HG02852 (cell line): Measurements from ENCODE around the gene HBA1.
"Not testable (repeated sequence)": the region's sequence is repeated elsewhere in the genome, so short reads cannot be mapped to it uniquely, and the experiment has no call there.

ENCODE experiments used
- ATAC-seq: cut with Tn5 transposase; IDR thresholded peaks from one replicate; pipeline ENCODE4 v1.9.1; 2021; ENCODE audit warnings: mild to moderate bottlenecking, moderate library complexity; ENCODE audit not compliant: unreplicated experiment

Gene HBA1

DNA sequence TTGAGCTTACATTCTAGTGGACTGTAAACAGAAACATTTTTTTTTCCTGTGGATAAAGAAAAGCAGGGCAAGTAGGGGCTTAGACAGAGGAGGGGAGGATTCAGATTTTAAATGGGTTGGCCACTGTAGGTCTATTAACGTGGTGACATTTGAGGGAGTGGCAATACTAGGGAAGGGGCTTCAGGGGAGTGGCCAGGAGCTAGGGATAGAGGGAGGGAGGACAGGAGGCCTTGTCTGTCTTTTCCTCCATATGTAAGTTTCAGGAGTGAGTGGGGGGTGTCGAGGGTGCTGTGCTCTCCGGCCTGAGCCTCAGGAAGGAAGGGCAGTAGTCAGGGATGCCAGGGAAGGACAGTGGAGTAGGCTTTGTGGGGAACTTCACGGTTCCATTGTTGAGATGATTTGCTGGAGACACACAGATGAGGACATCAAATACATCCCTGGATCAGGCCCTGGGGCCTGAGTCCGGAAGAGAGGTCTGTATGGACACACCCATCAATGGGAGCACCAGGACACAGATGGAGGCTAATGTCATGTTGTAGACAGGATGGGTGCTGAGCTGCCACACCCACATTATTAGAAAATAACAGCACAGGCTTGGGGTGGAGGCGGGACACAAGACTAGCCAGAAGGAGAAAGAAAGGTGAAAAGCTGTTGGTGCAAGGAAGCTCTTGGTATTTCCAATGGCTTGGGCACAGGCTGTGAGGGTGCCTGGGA is 17.2 kb upstream of the HBA1 start:
- no peak for ATAC-seq

DNA sequence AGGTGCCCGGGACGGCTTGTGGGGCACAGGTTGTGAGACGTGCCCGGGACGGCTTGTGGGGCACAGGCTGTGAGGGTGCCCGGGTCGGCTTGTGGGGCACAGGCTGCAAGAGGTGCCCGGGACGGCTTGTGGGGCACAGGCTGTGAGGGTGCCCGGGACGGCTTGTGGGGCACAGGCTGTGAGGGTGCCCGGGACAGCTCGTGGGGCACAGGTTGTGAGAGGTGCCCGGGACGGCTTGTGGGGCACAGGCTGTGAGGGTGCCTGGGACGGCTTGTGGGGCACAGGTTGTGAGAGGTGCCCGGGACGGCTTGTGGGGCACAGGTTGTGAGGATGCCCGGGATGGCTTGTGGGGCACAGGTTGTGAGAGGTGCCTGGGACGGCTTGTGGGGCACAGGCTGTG is 16.2 kb upstream of the HBA1 start:
- ATAC-seq: not testable (repeated sequence)

DNA sequence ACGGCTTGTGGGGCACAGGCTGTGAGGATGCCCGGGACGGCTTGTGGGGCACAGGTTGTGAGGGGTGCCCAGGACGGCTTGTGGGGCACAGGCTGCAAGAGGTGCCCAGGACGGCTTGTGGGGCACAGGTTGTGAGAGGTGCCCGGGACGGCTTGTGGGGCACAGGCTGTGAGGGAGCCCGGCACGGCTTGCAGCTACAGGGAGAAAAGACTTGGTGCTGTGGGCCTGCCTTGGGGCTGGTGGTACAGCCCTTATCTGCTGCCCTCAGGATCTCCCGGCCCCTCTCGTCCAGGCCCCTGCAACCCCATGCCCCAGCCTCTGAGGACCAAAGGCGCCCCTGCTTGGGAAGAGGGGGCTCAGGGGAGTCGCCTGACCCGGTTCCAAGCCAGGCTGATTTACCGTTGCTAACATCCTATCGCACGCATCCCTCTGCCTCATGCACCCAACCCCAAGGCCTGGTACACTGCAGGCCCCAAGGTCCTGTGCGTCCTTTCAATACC is 15.7 kb upstream of the HBA1 start:
- ATAC-seq: no peak

DNA sequence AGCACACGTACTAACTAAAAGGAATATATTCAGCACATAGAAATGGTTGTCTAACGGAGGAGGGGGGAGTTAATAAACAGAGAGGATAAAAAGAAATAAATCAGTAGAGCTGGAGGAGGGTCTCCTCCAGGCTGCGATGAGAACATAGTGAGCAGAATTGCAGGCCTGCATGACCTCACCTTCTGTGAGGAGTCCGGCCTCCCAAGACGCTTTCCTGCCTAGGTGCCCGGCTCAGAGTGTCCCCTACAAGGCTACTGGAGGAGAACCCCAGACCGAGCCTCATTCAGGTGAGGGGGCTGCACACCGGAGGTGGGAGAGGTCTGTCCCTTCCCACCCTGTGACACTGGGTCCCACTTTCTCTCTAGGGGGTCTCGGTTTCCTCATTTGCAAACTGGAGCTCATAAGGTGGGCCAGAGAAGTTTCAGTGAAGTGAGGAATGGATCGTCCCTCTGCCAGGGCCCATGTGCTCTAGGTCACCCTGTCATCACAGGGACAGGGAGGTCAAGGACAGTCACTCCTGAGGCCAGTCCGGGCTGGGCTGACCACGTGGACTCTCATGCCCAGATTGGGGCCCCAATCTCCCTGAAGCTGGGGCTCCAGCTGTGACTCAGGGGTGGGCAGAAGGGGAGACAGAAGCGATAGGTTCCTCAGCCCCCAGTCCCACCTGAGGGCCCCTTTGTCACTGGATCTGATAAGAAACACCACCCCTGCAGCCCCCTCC is 14.0 kb upstream of the HBA1 start:
- ATAC-seq: no peak

DNA sequence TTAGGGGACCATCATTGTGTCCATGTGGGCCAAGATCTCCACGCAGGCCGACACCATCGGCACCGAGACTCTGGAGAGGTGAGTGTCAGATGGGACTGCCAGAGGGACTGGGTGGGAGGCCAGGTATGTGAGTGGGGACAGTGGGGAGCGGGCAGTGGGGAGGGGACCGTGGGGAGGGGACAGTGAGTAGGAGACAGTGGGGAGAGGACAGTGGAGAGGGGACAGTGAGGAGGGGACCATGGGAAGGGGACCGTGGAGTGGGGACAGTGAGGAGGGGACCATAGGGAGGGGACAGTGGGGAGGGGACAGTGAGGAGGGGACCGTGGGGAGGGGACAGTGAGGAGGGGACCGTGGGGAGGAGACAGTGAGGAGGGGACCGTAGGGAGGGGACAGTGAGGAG is 13.3 kb upstream of the HBA1 start:
- not testable (repeated sequence) for ATAC-seq

DNA sequence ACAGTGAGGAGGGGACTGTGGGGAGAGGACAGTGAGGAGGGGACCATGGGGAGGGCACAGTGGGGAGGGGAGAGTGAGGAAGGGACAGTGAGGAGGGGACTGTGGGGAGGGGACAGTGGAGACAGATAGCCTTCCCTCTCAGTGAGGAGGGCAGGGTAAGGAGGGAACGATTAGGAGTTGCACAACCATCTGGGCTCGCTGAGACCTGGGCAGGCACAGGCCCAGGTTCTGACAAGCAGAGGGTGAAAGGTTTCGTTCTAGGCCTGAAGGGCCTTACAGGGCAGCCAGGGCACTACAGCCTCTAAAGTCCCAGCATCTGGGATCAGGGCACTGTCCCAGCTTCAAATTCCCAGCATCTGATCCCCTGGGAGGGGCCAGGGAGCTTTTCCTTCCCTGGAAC is 12.8 kb upstream of the HBA1 start:
- ATAC-seq: not testable (repeated sequence)

DNA sequence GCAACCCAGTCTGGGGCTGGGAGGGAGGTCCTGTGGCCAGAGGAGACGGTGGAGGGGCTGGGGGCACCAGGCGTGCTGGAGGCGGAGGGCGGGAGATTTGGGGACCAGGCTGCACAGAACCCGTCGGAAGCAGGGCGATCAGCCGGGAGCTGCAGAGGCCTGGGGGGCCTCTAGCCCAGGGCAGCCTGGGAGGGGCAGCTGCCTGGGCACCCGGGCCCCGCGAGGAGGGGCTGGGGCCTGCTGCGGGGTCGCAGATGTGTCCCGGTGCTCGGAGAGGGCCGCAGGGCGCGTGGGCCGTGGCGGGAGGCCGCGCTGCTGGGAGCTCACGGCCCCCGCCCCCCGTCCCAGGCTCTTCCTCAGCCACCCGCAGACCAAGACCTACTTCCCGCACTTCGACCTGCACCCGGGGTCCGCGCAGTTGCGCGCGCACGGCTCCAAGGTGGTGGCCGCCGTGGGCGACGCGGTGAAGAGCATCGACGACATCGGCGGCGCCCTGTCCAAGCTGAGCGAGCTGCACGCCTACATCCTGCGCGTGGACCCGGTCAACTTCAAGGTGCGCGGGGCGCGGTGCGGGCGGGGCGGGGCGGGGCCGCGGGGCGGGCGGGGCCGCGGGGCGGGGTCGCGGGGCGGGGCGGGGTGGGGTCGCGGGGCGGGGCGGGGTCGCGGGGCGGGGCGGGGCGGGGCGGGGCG is 12.2 kb upstream of the HBA1 start:
- ATAC-seq: not testable (repeated sequence)

DNA sequence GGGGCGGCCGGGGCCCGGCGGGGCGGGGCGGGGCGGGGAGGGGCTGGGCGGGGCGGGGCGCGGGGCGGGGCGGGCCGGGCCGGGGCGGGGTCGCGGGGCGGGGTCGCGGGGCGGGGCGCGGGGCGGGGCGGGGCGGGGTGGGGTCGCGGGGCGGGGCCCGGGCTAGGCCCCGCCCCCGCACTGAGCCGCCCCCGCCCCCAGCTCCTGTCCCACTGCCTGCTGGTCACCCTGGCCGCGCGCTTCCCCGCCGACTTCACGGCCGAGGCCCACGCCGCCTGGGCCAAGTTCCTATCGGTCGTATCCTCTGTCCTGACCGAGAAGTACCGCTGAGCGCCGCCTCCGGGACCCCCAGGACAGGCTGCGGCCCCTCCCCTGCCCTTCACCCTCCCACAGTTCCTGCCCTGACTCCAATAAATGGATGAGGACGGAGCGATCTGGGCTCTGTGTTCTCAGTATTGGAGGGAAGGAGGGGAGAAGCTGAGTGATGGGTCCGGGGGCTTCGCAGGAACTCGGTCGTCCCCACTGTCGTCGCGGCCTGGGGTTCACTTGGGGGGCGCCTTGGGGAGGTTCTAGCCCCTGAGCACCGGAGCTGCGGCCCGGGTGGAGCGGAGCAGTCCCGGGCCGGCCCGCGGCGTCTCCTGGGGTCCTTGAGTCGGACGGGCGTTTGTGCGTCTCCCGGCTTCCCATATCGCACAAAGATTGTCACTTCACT is 11.5 kb upstream of the HBA1 start:
- no peak for ATAC-seq

DNA sequence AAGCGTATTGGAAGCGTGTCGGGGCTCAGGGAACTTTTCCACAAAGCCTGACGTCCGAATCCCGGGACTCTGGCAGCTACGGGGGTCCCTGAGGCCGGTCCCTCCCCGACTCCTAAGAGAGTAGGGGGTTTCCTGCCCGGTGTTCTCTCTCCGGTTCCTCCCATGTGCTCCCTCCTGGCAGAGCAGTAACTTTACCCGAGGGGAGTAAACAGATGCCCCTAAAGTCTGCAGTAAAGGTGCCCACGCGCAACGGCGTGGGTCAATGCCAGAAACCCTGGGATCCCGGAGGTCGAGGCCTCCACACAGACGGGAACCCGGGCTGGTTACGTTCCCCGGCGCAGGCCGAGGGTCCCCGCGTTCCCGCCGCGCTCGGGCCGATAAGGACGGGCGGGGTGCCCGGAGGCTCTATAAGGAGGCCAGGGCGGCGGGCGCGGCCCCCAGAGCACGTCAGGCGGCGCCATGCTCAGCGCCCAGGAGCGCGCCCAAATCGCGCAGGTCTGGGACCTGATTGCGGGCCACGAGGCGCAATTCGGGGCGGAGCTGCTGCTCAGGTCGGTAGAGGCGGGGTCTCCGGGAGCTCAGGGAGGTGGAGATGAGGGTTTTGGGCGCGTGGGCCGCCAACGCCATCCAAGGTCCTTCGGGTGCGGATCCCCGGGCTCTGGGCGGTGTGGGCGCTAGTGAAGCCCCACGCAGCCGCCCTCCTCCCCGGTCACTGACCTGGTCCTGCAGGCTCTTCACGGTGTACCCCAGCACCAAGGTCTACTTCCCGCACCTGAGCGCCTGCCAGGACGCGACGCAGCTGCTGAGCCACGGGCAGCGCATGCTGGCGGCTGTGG is 10.7 kb upstream of the HBA1 start, which contains the start of gene HBM:
HBM (plus strand) TSS at position 440 of the 836 bp plus-strand sequence; CDS start at position 460, 20 bp downstream.
- ATAC-seq: no peak

DNA sequence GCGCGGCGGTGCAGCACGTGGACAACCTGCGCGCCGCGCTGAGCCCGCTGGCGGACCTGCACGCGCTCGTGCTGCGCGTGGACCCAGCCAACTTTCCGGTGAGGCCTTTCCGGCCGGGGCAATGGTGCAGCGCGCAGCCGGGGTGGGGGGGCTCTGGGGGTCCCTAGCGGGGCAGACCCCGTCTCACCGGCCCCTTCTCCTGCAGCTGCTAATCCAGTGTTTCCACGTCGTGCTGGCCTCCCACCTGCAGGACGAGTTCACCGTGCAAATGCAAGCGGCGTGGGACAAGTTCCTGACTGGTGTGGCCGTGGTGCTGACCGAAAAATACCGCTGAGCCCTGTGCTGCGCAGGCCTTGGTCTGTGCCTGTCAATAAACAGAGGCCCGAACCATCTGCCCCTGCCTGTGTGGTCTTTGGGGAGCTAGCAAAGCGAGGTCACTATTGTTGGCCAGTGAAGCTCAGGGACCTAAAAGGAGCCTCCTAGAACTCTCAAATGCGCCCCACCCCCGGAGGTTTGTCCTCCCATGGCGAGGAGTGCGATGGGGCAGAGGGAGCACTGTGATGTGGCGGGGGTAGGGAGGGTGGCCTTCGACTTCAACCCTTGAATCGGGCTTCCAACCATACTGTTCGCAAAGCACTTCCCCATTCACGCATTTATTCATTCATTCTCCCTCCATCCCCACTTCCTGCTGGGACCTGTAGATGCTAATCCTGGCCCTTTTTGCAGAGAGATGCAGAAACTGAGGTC is 9.9 kb upstream of the HBA1 start:
- no peak for ATAC-seq

DNA sequence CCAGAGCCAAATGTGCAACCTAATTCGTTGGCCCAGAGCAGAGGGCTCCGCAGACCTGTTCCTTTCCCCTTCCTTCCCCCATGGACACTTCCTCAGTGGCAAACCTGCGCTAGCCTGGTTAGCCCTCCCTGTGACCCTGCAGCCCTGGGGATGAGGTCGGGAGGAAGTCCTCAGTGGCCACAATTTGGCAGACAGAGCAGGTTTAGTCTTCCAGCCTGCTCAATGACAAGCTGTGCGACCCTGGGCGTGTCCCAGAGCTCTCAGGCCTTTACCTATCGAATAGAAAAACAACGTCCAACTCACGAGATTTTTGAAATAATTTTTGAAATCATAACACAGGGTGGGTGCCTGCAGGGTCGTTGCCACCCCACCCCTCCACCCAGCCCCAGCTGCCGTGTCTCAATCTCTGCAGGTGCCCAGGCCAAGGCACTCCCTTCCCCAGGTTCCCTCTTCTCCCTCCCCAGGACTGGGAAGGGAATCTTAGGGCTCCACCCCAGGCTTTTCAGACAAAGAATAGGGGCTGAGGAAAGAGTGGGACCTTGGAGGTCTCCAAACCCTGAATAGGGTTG is 9.3 kb upstream of the HBA1 start:
- no peak for ATAC-seq

DNA sequence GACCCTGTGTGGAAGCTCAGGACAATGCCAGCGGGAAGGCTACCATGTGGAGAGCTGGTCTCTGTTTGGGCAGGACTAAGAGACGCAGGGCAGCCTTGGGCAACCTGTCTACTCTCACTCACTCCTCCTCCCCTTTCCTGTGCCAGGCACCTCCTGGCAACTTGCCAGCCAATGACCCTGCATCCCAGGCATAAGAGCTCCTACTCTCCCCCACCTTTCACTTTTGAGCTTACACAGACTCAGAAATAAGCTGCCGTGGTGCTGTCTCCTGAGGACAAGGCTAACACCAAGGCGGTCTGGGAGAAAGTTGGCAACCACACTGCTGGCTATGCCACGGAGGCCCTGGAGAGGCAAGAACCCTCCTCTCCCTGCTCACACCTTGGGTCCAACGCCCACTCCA is 8.1 kb upstream of the HBA1 start:
- ATAC-seq: no peak

DNA sequence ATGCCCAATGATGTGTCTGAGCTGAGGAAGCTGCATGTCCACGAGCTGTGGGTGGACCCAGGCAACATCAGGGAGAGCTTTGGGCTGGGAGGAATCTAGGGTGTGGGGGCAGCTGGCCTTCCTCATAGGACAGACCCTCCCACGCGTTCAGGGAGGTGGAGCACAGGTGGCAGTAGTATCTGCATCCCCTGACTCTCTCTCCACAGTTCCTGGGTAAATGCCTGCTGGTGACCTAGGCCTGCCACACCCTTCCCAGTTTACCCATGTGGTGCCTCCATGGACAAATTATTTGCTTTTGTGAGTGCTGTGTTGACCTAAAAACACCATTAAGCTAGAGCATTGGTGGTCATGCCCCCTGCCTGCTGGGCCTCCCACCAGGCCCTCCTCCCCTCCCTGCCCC is 7.5 kb upstream of the HBA1 start:
- no peak for ATAC-seq

DNA sequence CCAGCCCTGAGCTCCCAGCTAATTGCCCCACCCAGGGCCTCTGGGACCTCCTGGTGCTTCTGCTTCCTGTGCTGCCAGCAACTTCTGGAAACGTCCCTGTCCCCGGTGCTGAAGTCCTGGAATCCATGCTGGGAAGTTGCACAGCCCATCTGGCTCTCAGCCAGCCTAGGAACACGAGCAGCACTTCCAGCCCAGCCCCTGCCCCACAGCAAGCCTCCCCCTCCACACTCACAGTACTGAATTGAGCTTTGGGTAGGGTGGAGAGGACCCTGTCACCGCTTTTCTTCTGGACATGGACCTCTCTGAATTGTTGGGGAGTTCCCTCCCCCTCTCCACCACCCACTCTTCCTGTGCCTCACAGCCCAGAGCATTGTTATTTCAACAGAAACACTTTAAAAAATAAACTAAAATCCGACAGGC is 6.4 kb upstream of the HBA1 start:
- ATAC-seq: not testable (repeated sequence)

DNA sequence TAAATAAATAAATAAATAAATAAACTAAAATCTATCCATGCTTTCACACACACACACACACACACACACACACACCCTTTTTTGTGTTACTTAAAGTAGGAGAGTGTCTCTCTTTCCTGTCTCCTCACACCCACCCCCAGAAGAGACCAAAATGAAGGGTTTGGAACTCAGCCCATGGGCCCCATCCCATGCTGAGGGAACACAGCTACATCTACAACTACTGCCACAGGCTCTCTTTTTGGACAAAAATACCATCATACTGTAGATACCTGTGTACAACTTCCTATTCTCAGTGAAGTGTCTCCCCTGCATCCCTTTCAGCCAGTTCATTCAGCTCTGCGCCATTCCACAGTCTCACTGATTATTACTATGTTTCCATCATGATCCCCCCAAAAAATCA is 5.7 kb upstream of the HBA1 start:
- no peak for ATAC-seq

DNA sequence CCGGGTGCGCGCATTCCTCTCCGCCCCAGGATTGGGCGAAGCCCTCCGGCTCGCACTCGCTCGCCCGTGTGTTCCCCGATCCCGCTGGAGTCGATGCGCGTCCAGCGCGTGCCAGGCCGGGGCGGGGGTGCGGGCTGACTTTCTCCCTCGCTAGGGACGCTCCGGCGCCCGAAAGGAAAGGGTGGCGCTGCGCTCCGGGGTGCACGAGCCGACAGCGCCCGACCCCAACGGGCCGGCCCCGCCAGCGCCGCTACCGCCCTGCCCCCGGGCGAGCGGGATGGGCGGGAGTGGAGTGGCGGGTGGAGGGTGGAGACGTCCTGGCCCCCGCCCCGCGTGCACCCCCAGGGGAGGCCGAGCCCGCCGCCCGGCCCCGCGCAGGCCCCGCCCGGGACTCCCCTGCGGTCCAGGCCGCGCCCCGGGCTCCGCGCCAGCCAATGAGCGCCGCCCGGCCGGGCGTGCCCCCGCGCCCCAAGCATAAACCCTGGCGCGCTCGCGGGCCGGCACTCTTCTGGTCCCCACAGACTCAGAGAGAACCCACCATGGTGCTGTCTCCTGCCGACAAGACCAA is 4.0 kb upstream of the HBA1 start, which contains the start of gene HBA2:
HBA2 (plus strand) TSS at position 503 of the 568 bp plus-strand sequence; CDS start at position 540, 37 bp downstream.
- ATAC-seq: not testable (repeated sequence)

DNA sequence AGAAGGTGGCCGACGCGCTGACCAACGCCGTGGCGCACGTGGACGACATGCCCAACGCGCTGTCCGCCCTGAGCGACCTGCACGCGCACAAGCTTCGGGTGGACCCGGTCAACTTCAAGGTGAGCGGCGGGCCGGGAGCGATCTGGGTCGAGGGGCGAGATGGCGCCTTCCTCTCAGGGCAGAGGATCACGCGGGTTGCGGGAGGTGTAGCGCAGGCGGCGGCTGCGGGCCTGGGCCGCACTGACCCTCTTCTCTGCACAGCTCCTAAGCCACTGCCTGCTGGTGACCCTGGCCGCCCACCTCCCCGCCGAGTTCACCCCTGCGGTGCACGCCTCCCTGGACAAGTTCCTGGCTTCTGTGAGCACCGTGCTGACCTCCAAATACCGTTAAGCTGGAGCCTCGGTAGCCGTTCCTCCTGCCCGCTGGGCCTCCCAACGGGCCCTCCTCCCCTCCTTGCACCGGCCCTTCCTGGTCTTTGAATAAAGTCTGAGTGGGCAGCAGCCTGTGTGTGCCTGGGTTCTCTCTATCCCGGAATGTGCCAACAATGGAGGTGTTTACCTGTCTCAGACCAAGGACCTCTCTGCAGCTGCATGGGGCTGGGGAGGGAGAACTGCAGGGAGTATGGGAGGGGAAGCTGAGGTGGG is 3.1 kb upstream of the HBA1 start:
- not testable (repeated sequence) for ATAC-seq
